A549 (cell line): ENCODE measurements around the gene RBM3. TPM values are rescaled to one million over a fixed set of nuclear protein-coding genes. Genes with fewer than 3 reads are reported as not detected.

Source experiments
- ATAC-seq, 2 experiments: fragments of 200-7000 bp in 1 of 2; fragments of >200 bp in 1 of 2; cut with Nextera tagmentation in 1 of 2; cut with Tn5 transposase in 1 of 2; 3 replicates each; pipeline versions ENCODE4 v1.8.0 to v1.9.1; 2018 to 2020; ENCODE audit warnings: mild to moderate bottlenecking in 1 of 2, moderate library complexity in 1 of 2
- CTCF ChIA-PET: fragments of 300-600 bp; sonication (Branson Sonifier 250); formaldehyde crosslinking; extraction: SDS; loops from one replicate; lab custom pipeline; 2021; ENCODE audit warnings: antibody characterized with exemption, inconsistent platforms; lab: Yijun Ruan, JAX
- POLR2A ChIA-PET: fragments of 350-600 bp; formaldehyde crosslinking; extraction: SDS; loops from one replicate; lab custom pipeline; 2021; ENCODE audit warnings: antibody characterized with exemption, inconsistent platforms; lab: Yijun Ruan, JAX
- DNase-seq, 2 experiments: peaks; one replicate each; pipeline versions ENCODE4 v3.0.0 to v3.0.0-alpha.2; 2011 to 2016; ENCODE audit warnings: low read depth in 1 of 2, low spot score in 1 of 2
- FAIRE-seq: peaks from 2 replicates; lab custom pipeline; 2011; peaks lifted over from hg19 to GRCh38; lab: Jason Lieb, UNC
- H3K27ac ChIP-seq, 2 experiments: fragments of >200 bp; sonication (Bioruptor Twin); formaldehyde crosslinking; 3 replicates each; pipeline ENCODE4 v1.5.1; 2016 to 2017
- H3K4me1 ChIP-seq: fragments of >200 bp; sonication (Bioruptor Twin); formaldehyde crosslinking; 3 replicates; pipeline ENCODE4 v1.6.1; 2016
- H3K4me2 ChIP-seq: fragments of >200 bp; sonication (Bioruptor Twin); formaldehyde crosslinking; 3 replicates; pipeline ENCODE4 v1.6.1; 2016
- H3K4me3 ChIP-seq: fragments of >200 bp; sonication (Bioruptor Twin); formaldehyde crosslinking; 3 replicates; pipeline ENCODE4 v1.5.1; 2016
- H3K9me3 ChIP-seq: fragments of >200 bp; sonication (Bioruptor Twin); formaldehyde crosslinking; 3 replicates; pipeline ENCODE4 v1.6.1; 2016
- CHD2 ChIP-seq: fragments of 150-350 bp; IDR thresholded peaks from 2 replicates; pipeline ENCODE4 v1.6.1; 2014; ENCODE audit warnings: low read length; ENCODE audit not compliant: partially characterized antibody
- CHD4 ChIP-seq: fragments of 200-600 bp; sonication (generic); IDR thresholded peaks from 2 replicates; pipeline ENCODE4 v1.6.1; 2016; ENCODE audit warnings: antibody characterized with exemption, mild to moderate bottlenecking, borderline replicate concordance
- EHMT2 ChIP-seq: fragments of 200-600 bp; sonication (generic); IDR thresholded peaks from 2 replicates; pipeline ENCODE4 v1.6.1; 2016; ENCODE audit warnings: antibody characterized with exemption, low read depth, mild to moderate bottlenecking, moderate library complexity
- ESRRA ChIP-seq: fragments of 150-350 bp; IDR thresholded peaks from 2 replicates; pipeline ENCODE4 v1.6.1; 2014; ENCODE audit warnings: mild to moderate bottlenecking, low read length, borderline replicate concordance
- FOSB ChIP-seq: fragments of 250-450 bp; sonication (Bioruptor Pico); IDR thresholded peaks from 2 replicates; pipeline ENCODE4 v1.5.0; 2020; ENCODE audit warnings: mild to moderate bottlenecking, moderate library complexity
- FOSL2 ChIP-seq, 2 experiments: fragments of 450-650 bp in 1 of 2; fragments of >200 bp in 1 of 2; sonication (Bioruptor Twin) in 1 of 2; formaldehyde crosslinking; IDR thresholded peaks; 2 replicates each; pipeline versions ENCODE4 v1.5.0 to v1.6.1; 2016 to 2020; ENCODE audit warnings: mild to moderate bottlenecking in 1 of 2, moderate library complexity in 1 of 2
- FOXS1 ChIP-seq: fragments of 250-450 bp; sonication (Bioruptor Pico); IDR thresholded peaks from 2 replicates; pipeline ENCODE4 v1.5.0; 2020; ENCODE audit warnings: mild to moderate bottlenecking, moderate library complexity
- GATA3 ChIP-seq: IDR thresholded peaks from 2 replicates; pipeline ENCODE4 v1.6.1; 2012; ENCODE audit warnings: borderline replicate concordance
- HES2 ChIP-seq: fragments of >200 bp; sonication (Bioruptor Twin); formaldehyde crosslinking; IDR thresholded peaks from 2 replicates; pipeline ENCODE4 v1.6.1; 2016
- HEYL ChIP-seq: fragments of 250-450 bp; sonication (Bioruptor Pico); IDR thresholded peaks from 2 replicates; pipeline ENCODE4 v1.8.0; 2021; ENCODE audit warnings: mild to moderate bottlenecking, moderate library complexity
- HOXA7 ChIP-seq: fragments of 250-450 bp; sonication (Bioruptor Pico); IDR thresholded peaks from 2 replicates; pipeline ENCODE4 v1.5.0; 2020; ENCODE audit warnings: mild to moderate bottlenecking, moderate library complexity
- HOXB5 ChIP-seq: fragments of 250-450 bp; sonication (Bioruptor Pico); IDR thresholded peaks from 2 replicates; pipeline ENCODE4 v1.5.0; 2020; ENCODE audit warnings: mild to moderate bottlenecking, moderate library complexity
- JUNB ChIP-seq: fragments of >200 bp; sonication (Bioruptor Twin); formaldehyde crosslinking; IDR thresholded peaks from 2 replicates; pipeline ENCODE4 v1.6.1; 2016
- MAFK ChIP-seq: fragments of 450-650 bp; IDR thresholded peaks from 2 replicates; pipeline ENCODE4 v1.6.1; 2014; ENCODE audit not compliant: partially characterized antibody
- NPAS2 ChIP-seq: fragments of 250-450 bp; sonication (Bioruptor Pico); IDR thresholded peaks from 2 replicates; pipeline ENCODE4 v1.8.0; 2022; ENCODE audit warnings: mild to moderate bottlenecking, moderate library complexity, borderline replicate concordance
- PBX3 ChIP-seq: IDR thresholded peaks from 2 replicates; pipeline ENCODE4 v1.6.1; 2012
- POLR2A ChIP-seq: IDR thresholded peaks from 2 replicates; pipeline ENCODE4 v1.6.1; 2012; ENCODE audit warnings: mild to moderate bottlenecking, low read length
- RAD21 ChIP-seq, 2 experiments: fragments of >200 bp in 1 of 2; sonication (Bioruptor Twin) in 1 of 2; formaldehyde crosslinking in 1 of 2; IDR thresholded peaks in 1 of 2; conservative IDR thresholded peaks in 1 of 2; 2 replicates in 1 of 2; 3 replicates in 1 of 2; pipeline ENCODE4 v1.6.1; 2012 to 2018; ENCODE audit warnings: inconsistent platforms in 1 of 2
- RARB ChIP-seq: fragments of 250-450 bp; sonication (Bioruptor Pico); IDR thresholded peaks from 2 replicates; pipeline ENCODE4 v1.8.0; 2021; ENCODE audit warnings: mild to moderate bottlenecking, moderate library complexity
- RFX5 ChIP-seq: fragments of 450-650 bp; IDR thresholded peaks from 2 replicates; pipeline ENCODE4 v1.7.1; 2014; ENCODE audit warnings: antibody characterized with exemption, mild to moderate bottlenecking, moderate library complexity
- RNF2 ChIP-seq: fragments of 200-600 bp; sonication (generic); IDR thresholded peaks from 2 replicates; pipeline ENCODE4 v1.6.1; 2016; ENCODE audit warnings: low read depth, mild to moderate bottlenecking, antibody characterized with exemption, moderate library complexity, borderline replicate concordance
- SREBF2 ChIP-seq: fragments of 450-650 bp; IDR thresholded peaks from 2 replicates; pipeline ENCODE4 v1.6.1; 2014; ENCODE audit warnings: mild to moderate bottlenecking, moderate library complexity
- ZFP36 ChIP-seq: fragments of 450-650 bp; IDR thresholded peaks from 2 replicates; pipeline ENCODE4 v1.6.1; 2014; ENCODE audit warnings: borderline replicate concordance; ENCODE audit not compliant: partially characterized antibody
- ZSCAN20 ChIP-seq: fragments of 250-450 bp; sonication (Bioruptor Pico); IDR thresholded peaks from 2 replicates; pipeline ENCODE4 v1.8.0; 2022; ENCODE audit warnings: mild to moderate bottlenecking, moderate library complexity
- WGBS: methylation state at CpG from one replicate; pipeline ENCODE4 v1.1.6; 2017; ENCODE audit errors: missing lambda C conversion rate; 5-methylcytosine and 5-hydroxymethylcytosine counted together
- polyA plus RNA-seq, 4 experiments: library from polyadenylated mRNA; depleted of rRNA in 3 of 4; stranded (reverse); fragments of >200 nt; fragmentation: RNase III in 1 of 4; extraction: RNeasy Plus Mini Kit Qiagen cat#74134 plus additional on column Dnase treatment in 1 of 4; gene quantifications; 2 replicates in 3 of 4; 3 replicates in 1 of 4; pipeline ENCODE4 v1.2.3, GENCODE V29; 2011 to 2017
- TF ChIP-seq, protein P1 (sequence below): fragments of 250-450 bp; sonication (Bioruptor Pico); IDR thresholded peaks from 2 replicates; pipeline ENCODE4 v1.5.0; 2020; ENCODE audit warnings: low read depth, mild to moderate bottlenecking, moderate library complexity
- TF ChIP-seq, protein P2 (sequence below): fragments of >200 bp; sonication (Bioruptor Twin); formaldehyde crosslinking; IDR thresholded peaks from 3 replicates; pipeline ENCODE4 v1.6.1; 2016

Gene RBM3
- polyA plus RNA-seq, 2 of the 4 experiments (the other 2 are of a cell fraction), result 337 to 353 TPM

DNA sequence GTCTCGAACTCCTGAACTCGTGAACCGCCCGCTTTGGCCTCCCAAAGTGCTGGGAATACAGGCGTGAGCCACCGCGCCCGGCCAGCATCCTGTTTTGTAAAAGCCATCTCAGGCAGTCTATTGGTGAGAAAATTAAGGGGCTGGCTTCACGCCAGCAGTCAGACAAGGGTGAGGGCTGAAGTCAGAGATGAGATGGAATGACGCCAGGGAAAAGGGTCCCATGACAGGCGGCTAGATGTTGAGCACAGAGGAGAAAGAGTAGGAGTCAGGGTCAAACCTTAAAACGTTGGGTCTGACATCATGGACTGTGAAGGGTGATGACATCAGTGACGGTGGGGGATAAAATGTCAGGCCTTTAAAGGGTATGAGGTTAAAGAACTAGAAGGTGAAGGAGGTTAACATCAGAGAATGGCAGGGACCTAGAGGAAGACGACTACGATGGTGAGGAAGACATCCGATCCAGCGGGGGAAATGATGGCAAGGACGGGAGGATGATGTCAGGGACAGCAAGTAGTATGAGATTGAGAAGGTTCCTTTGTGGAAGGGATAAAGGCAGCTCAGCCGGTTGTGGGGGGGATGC, 504 bp upstream of the RBM3 start:
- ChIA-PET POLR2A (interaction anchor here (0.6 to 1.7 kb wide), 15 partner anchors 8 to 1340 kb away, joined by 3 to 14 read pairs (median 5); partner anchors contain the start of genes EBP, HDAC6 and TBC1D25), CTCF (no interaction called here)
- H3K4me2 ChIP-seq, result peak overlapping the region; percentile 81
- H3K27ac ChIP-seq, result peak overlapping the region; percentile 93 to 100
- DNase-seq (peak in 1 of 2 experiments; percentile 22), FAIRE-seq (peak; percentile 74), ATAC-seq (peak in 1 of 2 experiments; percentile 56; a peak in 3 of 6 replicates)
- WGBS, result 25% methylated on average over 14 of the region's 19 CpGs
- TF ChIP-seq ZSCAN20 (CRISPR knock-in tag) (no peak), JUNB (no peak), FOXS1 (CRISPR knock-in tag) (no peak), HOXA7 (CRISPR knock-in tag) (no peak), GATA3 (no peak), NPAS2 (CRISPR knock-in tag) (no peak), ESRRA (no peak), MAFK (no peak), SREBF2 (no peak), POLR2A (no peak)
- no peaks in the 10 kb centered on the region for H3K9me3 ChIP-seq
- peak overlapping the region; percentile 75 for H3K4me3 ChIP-seq
- H3K4me1 ChIP-seq, result peaks cover 23% of the 10 kb centered on the region; the same call in 2 of the 3 replicates

DNA sequence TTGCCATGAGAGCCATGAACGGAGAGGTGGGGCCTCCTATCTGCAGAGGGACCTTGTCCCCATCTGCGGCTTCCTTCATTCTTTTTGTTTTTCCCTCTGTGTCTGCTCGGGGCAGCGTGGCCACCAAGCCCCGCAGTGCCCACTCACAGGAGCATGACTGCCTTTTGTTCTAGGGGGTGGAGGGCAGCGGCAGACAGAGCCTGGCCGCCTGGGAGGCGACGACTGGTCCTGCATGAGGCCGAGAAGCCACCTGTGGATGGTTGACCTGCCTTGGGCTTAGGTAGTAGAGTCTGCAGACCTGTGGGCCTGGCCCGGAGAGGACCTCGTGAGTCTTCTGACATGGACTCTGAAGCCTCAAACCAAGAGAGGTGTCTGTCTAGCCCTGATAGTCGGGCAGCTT, 1.4 kb downstream of the RBM3 start:
- TF ChIP-seq CHD2, result no peak
- TF ChIP-seq CHD4, result no peak
- TF ChIP-seq GATA3, result no peak
- TF ChIP-seq ESRRA, result no peak
- TF ChIP-seq RAD21 (conservative IDR thresholded peaks at IDR 0.05 in 1 of 2, IDR thresholded peaks at IDR 0.05 in 1 of 2), result no peak
- TF ChIP-seq PBX3, result no peak
- TF ChIP-seq ZFP36, result no peak
- TF ChIP-seq FOSB (CRISPR knock-in tag), result no peak
- TF ChIP-seq RARB (CRISPR knock-in tag), result no peak
- no peak for TF ChIP-seq HES2
- TF ChIP-seq HOXB5 (CRISPR knock-in tag), result no peak
- TF ChIP-seq, protein P1, sequence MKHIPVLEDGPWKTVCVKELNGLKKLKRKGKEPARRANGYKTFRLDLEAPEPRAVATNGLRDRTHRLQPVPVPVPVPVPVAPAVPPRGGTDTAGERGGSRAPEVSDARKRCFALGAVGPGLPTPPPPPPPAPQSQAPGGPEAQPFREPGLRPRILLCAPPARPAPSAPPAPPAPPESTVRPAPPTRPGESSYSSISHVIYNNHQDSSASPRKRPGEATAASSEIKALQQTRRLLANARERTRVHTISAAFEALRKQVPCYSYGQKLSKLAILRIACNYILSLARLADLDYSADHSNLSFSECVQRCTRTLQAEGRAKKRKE, result no peak
- TF ChIP-seq HEYL, result no peak
- ChIA-PET POLR2A (no interaction called here), CTCF (interaction anchor here (0.8 kb wide), 1 partner anchor 19 kb away, joined by 4 read pairs; no protein-coding TSS in a partner anchor)
- Histone ChIP-seq H3K27ac (peak overlapping the region; percentile 93 to 100), H3K4me2 (peak overlapping the region; percentile 97), H3K9me3 (no peaks in the 10 kb centered on the region), H3K4me1 (peaks cover 23% of the 10 kb centered on the region; the same call in 2 of the 3 replicates), H3K4me3 (peak overlapping the region; percentile 75)
- no peak for DNase-seq
- no peak for ATAC-seq
- WGBS, result 38% methylated on average over 9 of the region's 13 CpGs
- FAIRE-seq, result no peak

DNA sequence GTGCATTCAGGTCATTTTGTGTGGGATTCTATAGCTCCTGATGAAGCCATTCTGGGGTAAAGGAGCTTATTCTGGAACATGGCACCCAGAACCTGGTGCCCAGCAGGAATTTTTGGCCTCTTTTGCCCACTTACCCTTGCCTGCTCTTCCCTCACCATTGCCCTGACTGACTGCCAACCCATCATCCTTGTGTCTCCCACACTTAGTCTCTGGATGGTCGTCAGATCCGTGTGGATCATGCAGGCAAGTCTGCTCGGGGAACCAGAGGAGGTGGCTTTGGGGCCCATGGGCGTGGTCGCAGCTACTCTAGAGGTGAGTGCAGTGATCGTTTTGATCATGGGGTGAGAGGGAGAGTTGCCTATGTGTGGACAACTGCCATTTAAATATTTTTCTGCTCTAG, 1.8 kb downstream of the RBM3 start:
- Histone ChIP-seq H3K4me3 (peak overlapping the region; percentile 75), H3K4me1 (peaks cover 23% of the 10 kb centered on the region; the same call in 2 of the 3 replicates), H3K4me2 (peak overlapping the region; percentile 97), H3K27ac (peak overlapping the region; percentile 93 to 100), H3K9me3 (no peaks in the 10 kb centered on the region)
- FAIRE-seq (no peak), DNase-seq (no peak), ATAC-seq (no peak)
- CTCF ChIA-PET, result no interaction called here
- 52% methylated on average over 6 of the region's 6 CpGs for WGBS
- TF ChIP-seq EHMT2, result no peak
- no peak for TF ChIP-seq RFX5
- TF ChIP-seq HEYL, result no peak
- TF ChIP-seq FOSL2 (IDR thresholded peaks at IDR 0.05), result no peak
- TF ChIP-seq FOSL2 (CRISPR knock-in tag; IDR thresholded peaks at IDR 0.05), result no peak
- TF ChIP-seq RARB (CRISPR knock-in tag), result no peak
- TF ChIP-seq, protein P2, sequence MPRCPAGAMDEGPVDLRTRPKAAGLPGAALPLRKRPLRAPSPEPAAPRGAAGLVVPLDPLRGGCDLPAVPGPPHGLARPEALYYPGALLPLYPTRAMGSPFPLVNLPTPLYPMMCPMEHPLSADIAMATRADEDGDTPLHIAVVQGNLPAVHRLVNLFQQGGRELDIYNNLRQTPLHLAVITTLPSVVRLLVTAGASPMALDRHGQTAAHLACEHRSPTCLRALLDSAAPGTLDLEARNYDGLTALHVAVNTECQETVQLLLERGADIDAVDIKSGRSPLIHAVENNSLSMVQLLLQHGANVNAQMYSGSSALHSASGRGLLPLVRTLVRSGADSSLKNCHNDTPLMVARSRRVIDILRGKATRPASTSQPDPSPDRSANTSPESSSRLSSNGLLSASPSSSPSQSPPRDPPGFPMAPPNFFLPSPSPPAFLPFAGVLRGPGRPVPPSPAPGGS, result no peak
- no peak for TF ChIP-seq RNF2
- no peak for TF ChIP-seq CHD2
- POLR2A ChIA-PET, result no interaction called here
